IPS DF 4.7 (cell line): ENCODE measurements around the gene ANK3.
"Not testable (repeated sequence)": the region's sequence is repeated elsewhere in the genome, so short reads cannot be mapped to it uniquely, and the experiment has no call there.

Experiments
- DNase-seq: peaks from one replicate; pipeline ENCODE4 v3.0.0-alpha.2; 2013; ENCODE audit warnings: low spot score; ENCODE audit errors: extremely low read depth

Gene ANK3

DNA sequence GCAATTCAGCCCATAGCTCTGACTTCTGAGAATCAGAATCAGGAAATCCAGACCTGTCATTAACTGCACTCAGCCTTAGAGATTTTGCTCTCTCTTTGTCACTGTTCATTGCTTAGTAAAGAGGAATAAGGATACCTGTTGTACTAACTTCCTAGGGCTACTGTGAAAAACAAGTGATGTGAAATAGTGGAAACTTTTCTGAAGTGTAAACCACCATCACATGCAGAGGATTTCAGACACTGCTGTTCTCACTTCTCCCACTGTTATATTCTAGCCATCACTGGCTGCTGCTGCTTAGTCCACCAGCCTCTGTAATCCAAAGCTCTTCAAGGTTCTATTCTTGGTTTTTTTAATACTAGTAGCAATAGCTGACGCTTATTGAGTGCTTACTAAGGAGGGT is 353.7 kb downstream of the ANK3 start:
- DNase-seq: no peak

DNA sequence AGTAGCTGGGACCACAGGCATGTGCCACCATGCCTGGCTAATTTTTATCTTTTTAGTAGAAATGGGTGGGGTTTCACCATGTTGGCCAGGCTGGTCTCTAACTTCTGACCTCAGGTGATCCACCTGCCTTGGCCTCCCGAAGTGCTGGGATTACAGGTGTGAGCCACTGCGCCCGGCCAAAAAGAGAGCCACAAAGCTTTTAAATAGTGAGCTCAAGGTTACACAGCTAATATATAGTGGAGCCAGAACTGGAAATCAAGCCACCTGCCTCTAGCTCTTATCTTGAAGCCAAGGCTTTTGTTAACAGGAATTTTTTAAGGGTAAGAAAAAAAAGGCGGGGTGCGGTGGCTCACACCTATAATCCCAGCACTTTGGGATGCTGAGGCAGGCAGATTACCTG is 354.3 kb downstream of the ANK3 start:
- DNase-seq: not testable (repeated sequence)

GRCh38 chr10:60032723-60033122 is 357.0 kb downstream of the ANK3 start:
- no peak for DNase-seq

GRCh38 chr10:60031664-60032063 is 358.0 kb downstream of the ANK3 start:
- DNase-seq: no peak

DNA sequence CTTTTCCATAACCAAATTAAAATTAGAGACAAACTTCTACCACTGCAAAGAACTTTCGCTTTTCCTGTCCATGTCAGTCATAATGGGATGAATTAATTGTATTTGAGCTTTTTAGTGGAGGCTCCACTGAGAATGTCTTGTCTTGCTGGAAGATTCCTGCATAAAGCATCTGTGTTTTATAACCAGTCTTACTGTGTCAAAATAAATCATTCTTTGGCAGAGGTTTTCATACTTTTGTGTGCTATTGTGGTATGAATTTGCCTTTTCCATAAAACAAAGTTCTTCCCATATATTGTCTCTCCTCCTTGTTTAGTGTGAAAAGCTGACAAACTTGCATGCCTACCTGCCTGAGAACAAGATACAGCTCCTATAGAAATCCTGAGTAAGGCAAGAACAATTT is 358.5 kb downstream of the ANK3 start:
- DNase-seq: no peak

- DNase-seq: no peak
Observed at GRCh38 chr10:60029475-60029874, 360.2 kb downstream of the ANK3 start.

GRCh38 chr10:60028081-60028480 is 361.6 kb downstream of the ANK3 start:
- DNase-seq: no peak

GRCh38 chr10:60025279-60025678 is 364.4 kb downstream of the ANK3 start:
- DNase-seq: no peak

DNA sequence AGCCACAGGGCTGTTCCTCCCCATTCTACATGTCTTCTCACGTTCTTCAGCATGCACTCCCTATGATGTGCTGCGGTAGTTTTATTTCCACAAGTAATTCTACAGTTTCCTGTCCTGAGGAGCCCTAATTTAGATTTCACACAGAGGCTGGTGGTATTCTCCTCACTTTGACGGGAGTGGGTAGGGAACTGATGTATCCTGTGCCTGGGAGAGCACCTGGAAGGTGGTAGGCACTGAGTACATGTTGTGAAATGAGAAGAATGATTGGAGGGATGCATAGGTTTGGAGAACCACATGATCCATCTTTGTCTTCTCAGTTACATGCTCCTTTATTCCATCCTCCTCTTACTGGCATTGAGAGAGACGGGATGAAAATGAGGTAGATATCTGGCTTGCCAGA is 365.2 kb downstream of the ANK3 start:
- DNase-seq: no peak

DNA sequence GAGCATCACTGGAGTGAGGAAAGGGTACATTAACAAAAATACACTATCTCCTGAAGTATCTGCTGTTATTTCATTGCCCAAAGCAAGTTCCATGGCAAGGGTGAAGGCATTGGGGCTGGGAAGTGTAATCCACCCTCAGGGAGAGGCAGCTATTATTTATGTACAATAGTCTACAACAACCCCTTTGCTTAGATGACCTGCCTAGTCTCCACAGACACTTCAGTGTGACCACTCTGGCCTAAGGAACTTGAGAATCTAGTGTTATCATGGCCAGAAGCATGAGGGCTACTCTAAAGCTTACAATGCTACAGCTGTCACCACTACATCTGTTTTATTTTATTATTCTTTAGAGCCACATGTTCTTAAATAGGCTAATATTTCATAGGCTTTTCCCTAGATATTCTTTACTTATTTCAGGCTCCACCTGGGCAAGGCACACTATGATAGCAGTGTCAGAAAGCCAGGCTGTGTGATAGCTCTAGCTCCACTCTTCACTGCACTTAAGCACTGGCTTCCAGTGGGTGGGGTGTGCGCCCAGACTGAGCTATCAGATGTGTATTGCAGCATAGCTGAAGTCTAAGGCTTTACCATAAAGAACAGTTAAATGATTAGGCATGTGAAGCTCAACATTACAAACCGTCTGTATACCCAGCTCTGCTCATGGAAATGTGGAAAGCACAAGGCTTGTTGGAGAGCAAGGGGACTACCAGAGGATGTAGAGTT is 366.4 kb downstream of the ANK3 start:
- no peak for DNase-seq

GRCh38 chr10:60021361-60021760 is 368.3 kb downstream of the ANK3 start:
- DNase-seq: no peak

- DNase-seq: no peak
Observed at GRCh38 chr10:60016794-60017193, 372.9 kb downstream of the ANK3 start.

DNA sequence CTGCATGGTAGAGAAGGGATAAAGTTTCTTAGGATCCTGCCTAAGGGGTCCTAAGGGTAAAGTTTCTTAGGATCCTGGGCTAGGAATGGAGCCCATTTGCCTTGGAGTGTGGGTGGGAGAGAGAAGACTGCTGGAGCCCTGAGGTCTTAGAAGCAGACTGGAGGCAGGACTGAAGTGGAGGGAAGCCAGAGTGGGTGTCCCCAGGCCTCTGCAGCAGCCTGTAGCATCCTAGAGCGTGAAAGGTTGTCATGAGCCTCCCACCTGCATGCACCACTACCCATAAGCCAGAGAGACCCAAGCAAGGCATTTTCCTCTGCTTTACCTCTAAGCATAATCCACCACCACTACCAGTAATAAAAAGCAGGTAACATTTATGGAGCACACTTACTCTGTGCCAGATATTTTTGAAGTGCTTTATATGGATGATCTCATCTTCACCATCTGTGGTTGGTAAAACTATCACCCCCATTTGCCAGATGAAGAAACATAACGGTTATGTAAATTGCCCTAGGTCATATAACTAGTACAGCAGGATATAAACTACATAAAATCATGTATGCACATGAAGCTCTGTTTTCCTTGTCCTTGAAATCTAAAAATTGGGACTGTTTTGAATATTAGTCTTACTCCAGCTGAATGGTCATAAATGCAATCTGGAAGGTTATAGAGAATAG is 379.8 kb downstream of the ANK3 start:
- no peak for DNase-seq

- DNase-seq: no peak
Observed at GRCh38 chr10:60009276-60009675, 380.4 kb downstream of the ANK3 start.

- no peak for DNase-seq
Observed at GRCh38 chr10:60008816-60009215, 380.9 kb downstream of the ANK3 start.

DNA sequence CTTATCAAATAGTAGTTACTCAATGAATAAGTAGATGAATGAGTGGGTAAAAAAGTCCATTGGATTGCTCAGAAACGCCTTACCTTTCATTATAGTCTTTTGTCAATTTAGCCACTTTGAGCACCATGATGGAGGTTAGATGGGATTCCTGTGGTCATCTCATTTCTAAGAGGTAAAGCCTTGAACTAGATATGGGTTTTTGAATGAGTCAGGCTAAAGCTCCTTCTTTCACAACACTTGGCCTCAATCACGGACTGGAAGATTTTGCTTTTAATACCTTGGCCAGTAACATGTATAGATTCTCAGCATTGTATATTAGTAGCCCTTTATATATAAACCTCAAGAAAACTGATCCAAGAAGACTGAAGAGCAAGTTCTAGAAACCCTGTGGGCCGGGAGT is 383.6 kb downstream of the ANK3 start:
- DNase-seq: no peak

DNA sequence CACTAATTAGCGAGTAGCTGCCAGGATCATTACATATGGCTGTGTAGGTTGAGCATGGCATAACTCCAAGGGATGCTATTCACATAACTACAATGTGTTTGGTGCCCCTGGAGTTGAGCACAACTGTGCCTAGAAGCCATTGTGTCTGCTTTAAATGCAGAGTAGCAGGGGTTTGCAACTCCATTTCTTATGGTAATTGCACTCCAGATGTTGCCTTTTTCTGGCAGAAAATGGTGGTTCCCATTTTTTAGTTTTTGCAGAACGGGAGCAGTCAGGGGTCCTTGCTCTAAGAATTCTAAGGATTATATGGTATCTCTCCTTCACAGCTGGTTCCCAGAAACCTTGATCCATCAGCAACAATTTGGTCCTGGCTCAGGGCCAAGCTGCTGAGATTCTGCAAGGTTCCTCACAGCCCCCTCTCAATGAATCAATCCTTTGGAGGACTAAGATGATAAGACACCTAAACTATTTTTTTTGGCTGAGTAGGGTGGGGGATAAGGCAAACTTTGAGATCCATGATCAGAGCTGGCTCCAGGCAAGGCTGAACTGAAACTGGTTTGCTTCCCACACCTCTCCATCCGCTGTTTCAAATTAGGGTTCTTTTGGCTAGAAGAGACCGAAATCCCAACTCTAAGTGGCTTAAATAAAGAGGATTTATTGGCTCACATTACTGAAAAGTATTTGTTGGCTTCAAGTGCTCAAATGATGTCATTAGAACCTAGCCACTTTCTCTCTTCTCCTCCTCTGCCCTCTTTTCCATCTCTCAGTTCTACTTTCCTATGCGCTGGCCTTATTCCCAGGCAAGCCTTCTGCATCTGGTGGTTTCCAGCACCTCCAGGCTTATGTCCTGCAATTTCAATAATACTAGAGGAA is 385.8 kb downstream of the ANK3 start:
- no peak for DNase-seq

DNA sequence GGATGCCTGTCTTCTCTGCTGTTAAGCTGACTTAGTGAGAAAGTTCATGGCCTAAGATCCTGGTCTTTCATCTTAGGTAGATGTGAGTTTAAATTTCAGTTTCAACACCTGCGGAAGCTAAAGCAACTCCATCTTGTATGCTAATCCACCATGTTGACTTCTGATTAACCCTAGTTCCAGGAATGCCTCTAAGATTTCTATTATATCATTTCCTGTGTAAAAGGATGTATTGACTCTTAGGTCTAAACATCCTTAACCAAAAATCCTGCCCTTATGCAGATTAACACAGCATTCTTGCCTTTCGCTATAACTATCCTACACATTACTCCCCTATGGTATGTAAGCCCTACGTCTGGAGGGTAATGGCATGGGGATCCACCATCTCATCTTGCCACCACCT is 388.9 kb downstream of the ANK3 start:
- no peak for DNase-seq

GRCh38 chr10:59997827-59998525 is 391.7 kb downstream of the ANK3 start:
- DNase-seq: no peak

DNA sequence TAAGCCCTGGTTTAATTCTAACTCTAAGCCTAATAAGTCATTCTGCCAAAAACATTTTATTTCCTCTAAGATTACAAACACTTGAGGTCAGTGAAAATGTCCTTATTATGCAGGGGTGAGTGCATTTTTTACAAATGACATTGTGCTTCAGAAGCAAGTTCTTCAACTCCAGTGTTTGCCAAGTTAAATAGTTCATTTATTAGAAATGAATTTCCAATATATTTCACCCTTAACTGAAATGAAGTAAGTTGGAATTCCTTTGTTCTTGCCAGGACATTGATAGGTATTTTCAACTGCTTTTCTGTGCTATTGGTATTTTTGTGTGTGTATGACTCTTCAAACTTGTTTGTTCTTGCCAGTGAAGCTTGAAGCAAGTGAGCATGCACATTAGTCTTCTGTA is 393.8 kb downstream of the ANK3 start:
- no peak for DNase-seq

- DNase-seq: no peak
Observed at GRCh38 chr10:59993931-59994330, 395.7 kb downstream of the ANK3 start.

DNA sequence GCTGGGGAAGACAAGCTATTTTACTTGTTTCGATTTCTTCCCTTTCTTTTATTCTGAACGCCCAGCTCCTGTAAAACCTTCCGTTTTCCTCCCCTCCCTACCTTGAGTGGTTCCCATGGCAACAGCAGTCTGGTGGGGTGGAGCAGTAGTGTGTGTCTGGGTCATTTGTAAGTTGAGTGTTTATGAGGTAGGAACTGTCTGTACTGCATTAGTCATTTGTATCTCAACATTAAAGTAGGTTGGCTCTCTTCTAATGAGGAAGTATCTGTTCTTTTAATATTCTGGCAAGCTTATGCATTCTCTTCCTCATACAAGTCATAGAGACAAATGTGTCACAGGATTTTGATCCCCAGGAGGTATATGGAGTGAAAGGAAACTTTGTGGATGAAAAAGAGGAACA is 398.0 kb downstream of the ANK3 start:
- DNase-seq: no peak
